B cell (primary cell): Measurements from ENCODE around the gene NUP210. TPM values are rescaled to one million over a fixed set of nuclear protein-coding genes. Genes with fewer than 3 reads are reported as not detected.
A peak's percentile ranks its signal among the peaks of the same experiment; 100 is the strongest.

ENCODE experiments used
- ATAC-seq: fragments of 200-7000 bp; cut with Tn5 transposase; one replicate; pipeline ENCODE4 v1.10.0; 2021; ENCODE audit warnings: low read depth, mild to moderate bottlenecking, moderate number of reproducible peaks, moderate library complexity
- CTCF ChIA-PET: fragments of 350-600 bp; sonication (Branson Sonifier 250); formaldehyde crosslinking; loops from one replicate; lab custom pipeline; 2021; ENCODE audit warnings: antibody characterized with exemption, inconsistent platforms; lab: Charles Lee
- POLR2A ChIA-PET: fragments of 350-600 bp; sonication (Branson Sonifier 250); formaldehyde crosslinking; loops from one replicate; lab custom pipeline; 2021; ENCODE audit warnings: antibody characterized with exemption; lab: Charles Lee
- DNase-seq: peaks from one replicate; pipeline ENCODE4 v3.0.0; 2013
- H2AFZ ChIP-seq: 2 replicates; pipeline ENCODE4 v1.6.1; 2012; ENCODE audit warnings: mild to moderate bottlenecking, low read depth, low read length; ENCODE audit not compliant: insufficient read depth, poor library complexity, severe bottlenecking
- H3K27ac ChIP-seq, 2 donors: 1 replicate in 1 of 2; 2 replicates in 1 of 2; pipeline ENCODE4 v1.5.1; 2012 to 2013; ENCODE audit warnings: low read length in 2 of 2, mild to moderate bottlenecking in 2 of 2, moderate library complexity in 1 of 2
- H3K27me3 ChIP-seq, 4 experiments: fragments of 200-600 bp in 1 of 4; sonication (generic) in 1 of 4; replicated peaks in 1 of 4; 1 replicate in 2 of 4; 2 replicates in 2 of 4; pipeline versions ENCODE4 v1.6.1 to v1.7.0; 2013 to 2016; ENCODE audit warnings: low read length in 3 of 4, mild to moderate bottlenecking in 2 of 4, mixed read lengths in 1 of 4, moderate library complexity in 1 of 4; ENCODE audit not compliant: insufficient read depth in 4 of 4, control insufficient read depth in 3 of 4; ENCODE audit errors: control extremely low read depth in 1 of 4
- H3K36me3 ChIP-seq, 2 experiments: replicated peaks in 1 of 2; 1 replicate in 1 of 2; 2 replicates in 1 of 2; pipeline versions ENCODE4 v1.6.1 to v1.7.1; 2013; ENCODE audit warnings: low read length in 1 of 2; ENCODE audit not compliant: insufficient read depth in 2 of 2, control insufficient read depth in 1 of 2; ENCODE audit errors: control extremely low read depth in 1 of 2, extremely low read depth in 1 of 2
- H3K4me1 ChIP-seq, 2 donors: fragments of 200-600 bp in 1 of 2; sonication (generic) in 1 of 2; 1 replicate in 1 of 2; 2 replicates in 1 of 2; pipeline versions ENCODE4 v1.5.1 to v1.6.1; 2013 to 2017; ENCODE audit warnings: low read length in 2 of 2; ENCODE audit not compliant: control insufficient read depth in 2 of 2, insufficient read depth in 2 of 2
- H3K4me2 ChIP-seq: replicated peaks from 2 replicates; pipeline ENCODE3; 2012; ENCODE audit warnings: mild to moderate bottlenecking, low read depth, low read length; ENCODE audit not compliant: poor library complexity, severe bottlenecking
- H3K4me3 ChIP-seq, 5 experiments: fragments of 200-600 bp in 1 of 5; sonication (generic) in 1 of 5; 1 replicate in 3 of 5; 2 replicates in 2 of 5; pipeline versions ENCODE4 v1.5.1 to v1.7.0; 2011 to 2016; ENCODE audit warnings: low read length in 4 of 5, mild to moderate bottlenecking in 4 of 5, low read depth in 2 of 5, control low read depth in 1 of 5, moderate library complexity in 1 of 5; ENCODE audit not compliant: insufficient read depth in 1 of 5; ENCODE audit errors: control extremely low read depth in 1 of 5, extremely low read depth in 1 of 5
- H3K79me2 ChIP-seq: fragments of 200-600 bp; sonication (generic); one replicate; pipeline ENCODE4 v1.6.0; 2016; ENCODE audit warnings: low read length; ENCODE audit not compliant: control insufficient read depth, insufficient read depth
- H3K9ac ChIP-seq: fragments of 200-600 bp; sonication (generic); 2 replicates; pipeline ENCODE4 v1.6.1; 2017; ENCODE audit warnings: mild to moderate bottlenecking, low read length, moderate library complexity
- H3K9me3 ChIP-seq, 3 donors: one replicate each; pipeline versions ENCODE4 v1.6.1 to v1.7.1; 2013; ENCODE audit warnings: low read length in 2 of 3; ENCODE audit not compliant: control insufficient read depth in 2 of 3, insufficient read depth in 1 of 3; ENCODE audit errors: control extremely low read depth in 1 of 3
- H4K20me1 ChIP-seq: 2 replicates; pipeline ENCODE4 v1.6.0; 2012; ENCODE audit warnings: mild to moderate bottlenecking, low read length; ENCODE audit not compliant: insufficient read depth, control insufficient read depth, poor library complexity, severe bottlenecking
- H3K27ac Mint-ChIP-seq: one replicate; pipeline ENCODE4 v1.8.0; 2021; ENCODE audit warnings: mixed read lengths
- H3K27me3 Mint-ChIP-seq: one replicate; pipeline ENCODE4 v1.8.0; 2021; ENCODE audit warnings: mixed read lengths
- H3K4me1 Mint-ChIP-seq: one replicate; pipeline ENCODE4 v1.8.0; 2021; ENCODE audit warnings: mixed read lengths
- H3K4me3 Mint-ChIP-seq: one replicate; pipeline ENCODE4 v1.8.0; 2021; ENCODE audit warnings: mixed read lengths
- H3K9me3 Mint-ChIP-seq: one replicate; pipeline ENCODE4 v1.8.0; 2022; ENCODE audit warnings: mixed read lengths; ENCODE audit not compliant: insufficient read depth
- CTCF ChIP-seq: fragments of 200-600 bp; IDR thresholded peaks from one replicate; pipeline ENCODE4 v1.8.0; 2022; ENCODE audit warnings: antibody characterized with exemption, mild to moderate bottlenecking
- EZH2 ChIP-seq: IDR thresholded peaks from 2 replicates; pipeline ENCODE4 v1.6.1; 2012; ENCODE audit warnings: borderline replicate concordance, low read depth, mild to moderate bottlenecking, moderate library complexity, low read length; ENCODE audit not compliant: insufficient read depth, poor library complexity, severe bottlenecking
- WGBS: methylation state at CpG from one replicate; pipeline ENCODE4 v1.1.5; 2013; ENCODE audit warnings: missing lambda C conversion rate; ENCODE audit not compliant: insufficient coverage; 5-methylcytosine and 5-hydroxymethylcytosine counted together
- intact Hi-C: fragments of 100-400 bp; cut with micrococcal nuclease; formaldehyde crosslinking; loops from one replicate; pipeline ENCODE4 v1.10.0; 2022
- polyA plus RNA-seq: library from polyadenylated mRNA; depleted of rRNA; stranded (reverse); fragments of >200 nt; gene quantifications from 2 replicates; pipeline ENCODE4 v1.2.3, GENCODE V29; 2012
- total RNA-seq, 2 donors: library from RNA; stranded (reverse); fragments of 120-200 nt in 1 of 2; gene quantifications; 1 replicate in 1 of 2; 2 replicates in 1 of 2; pipeline versions ENCODE4 v1.2.3 to v1.2.4, GENCODE V29; 2013 to 2022

The NUP210 gene
- total and polyA plus RNA-seq, 2 donors (not counting 1 experiment from before 2014, with no cell fraction given), result 114 to 159 TPM

GRCh38 chr3:13281507-13282357 lies 138.4 kb downstream of the NUP210 start:
- H3K27me3 ChIP-seq, result peaks cover 2 to 52% (median 30%) of the 10 kb centered on the region in 4 experiments
- H3K4me1 ChIP-seq, result peaks cover 21% of the 10 kb centered on the region in 2 donors
- WGBS, result 13% methylated on average over 47 of the region's 47 CpGs
- no peaks in the 10 kb centered on the region for H3K36me3 ChIP-seq
- no peak overlapping the region for H3K9ac ChIP-seq
- TF ChIP-seq EZH2, result no peak
- H2AFZ ChIP-seq, result no peak overlapping the region
- DNase-seq (peak; percentile 40), ATAC-seq (no peak)
- Mint-ChIP-seq H3K27me3 (peaks cover 48% of the 10 kb centered on the region), H3K9me3 (no peaks in the 10 kb centered on the region), H3K4me3 (peak overlapping the region; percentile 84), H3K27ac (peak overlapping the region; percentile 53), H3K4me1 (peaks cover 13% of the 10 kb centered on the region)
- no peaks in the 10 kb centered on the region for H3K79me2 ChIP-seq
- intact Hi-C loops, result loop anchor here (2.0 kb wide), 2 partner anchors 171 to 189 kb away; no protein-coding TSS in a partner anchor
- no peak overlapping the region for H3K27ac ChIP-seq
- peak overlapping the region in 3 of 5 experiments; percentile 0 to 25 (median 9) for H3K4me3 ChIP-seq
- peaks cover 7% of the 10 kb centered on the region for H4K20me1 ChIP-seq
- H3K4me2 ChIP-seq, result peak overlapping the region; percentile 72
- H3K9me3 ChIP-seq, result peaks cover 7 to 42% (median 13%) of the 10 kb centered on the region in 3 donors
- POLR2A ChIA-PET, result interaction anchor here (0.6 kb wide), 1 partner anchor 289 kb away, joined by 7 read pairs; no protein-coding TSS in a partner anchor
- CTCF ChIA-PET, result interaction anchor here (1.1 to 3.5 kb wide), 5 partner anchors 171 to 198 kb away, joined by 4 to 53 read pairs (median 6); no protein-coding TSS in a partner anchor

- H3K4me1 ChIP-seq, result peaks cover 21% of the 10 kb centered on the region in 2 donors
- TF ChIP-seq EZH2 (no peak), CTCF (no peak)
- Mint-ChIP-seq H3K4me1 (peaks cover 13% of the 10 kb centered on the region), H3K27me3 (peaks cover 40% of the 10 kb centered on the region), H3K27ac (no peak overlapping the region), H3K4me3 (peak overlapping the region; percentile 84), H3K9me3 (no peaks in the 10 kb centered on the region)
- peaks cover 2 to 44% (median 28%) of the 10 kb centered on the region in 4 experiments for H3K27me3 ChIP-seq
- peaks cover 5 to 39% (median 11%) of the 10 kb centered on the region in 3 donors for H3K9me3 ChIP-seq
- 56% methylated on average over 18 of the region's 19 CpGs for WGBS
- intact Hi-C loops, result no loop called here
- no peaks in the 10 kb centered on the region for H3K36me3 ChIP-seq
- H3K4me2 ChIP-seq, result no peak overlapping the region
- H3K79me2 ChIP-seq, result no peaks in the 10 kb centered on the region
- POLR2A ChIA-PET, result interaction anchor here (0.6 kb wide), 1 partner anchor 288 kb away, joined by 7 read pairs; no protein-coding TSS in a partner anchor
- no peak overlapping the region for H3K27ac ChIP-seq
- ATAC-seq, result no peak
- H2AFZ ChIP-seq, result no peak overlapping the region
- H3K4me3 ChIP-seq, result no peak overlapping the region
- H3K9ac ChIP-seq, result no peak overlapping the region
- DNase-seq, result peak; percentile 31
- CTCF ChIA-PET, result interaction anchor here (1.1 kb wide), 1 partner anchor 189 kb away, joined by 4 read pairs; no protein-coding TSS in a partner anchor
- peaks cover 7% of the 10 kb centered on the region for H4K20me1 ChIP-seq
Observed at GRCh38 chr3:13280811-13281506, 139.2 kb downstream of the NUP210 start.
